ENCODE data around the gene NT5DC3. TPM values are rescaled to one million over a fixed set of nuclear protein-coding genes. Genes with fewer than 3 reads are reported as not detected.
A peak's percentile ranks its signal among the peaks of the same experiment; 100 is the strongest.

The NT5DC3 gene
- total and polyA plus RNA-seq, 5 experiments from 2014 or later, result 0.33 to 6.0 (median 0.89) TPM

- H3K4me3 Mint-ChIP-seq, result no peak overlapping the region
- no peak overlapping the region for H3K27ac Mint-ChIP-seq
- H3K9me3 Mint-ChIP-seq, result no peaks in the 10 kb centered on the region
- H3K27me3 Mint-ChIP-seq, result peaks cover 0 to 3% (median 0%) of the 10 kb centered on the region in 5 donors
- no peaks in the 10 kb centered on the region for H3K36me3 Mint-ChIP-seq
- no peak for DNase-seq
- no peak for ATAC-seq
- H3K4me1 Mint-ChIP-seq, result peaks cover 0 to 6% (median 0%) of the 10 kb centered on the region in 4 donors
- POLR2A ChIA-PET, result no interaction called here
Measured at GRCh38 chr12:103852498-103852997, 11.5 kb upstream of the NT5DC3 start.

GRCh38 chr12:103851127-103851526, 10.1 kb upstream of the NT5DC3 start:
- H3K36me3 Mint-ChIP-seq, result no peaks in the 10 kb centered on the region
- H3K27me3 Mint-ChIP-seq, result peaks cover 0 to 2% (median 0%) of the 10 kb centered on the region in 5 donors
- H3K27ac Mint-ChIP-seq, result no peak overlapping the region
- POLR2A ChIA-PET, result no interaction called here
- no peak overlapping the region for H3K4me3 Mint-ChIP-seq
- DNase-seq, result no peak
- ATAC-seq, result no peak
- H3K9me3 Mint-ChIP-seq, result no peaks in the 10 kb centered on the region
- peaks cover 0 to 2% (median 0%) of the 10 kb centered on the region in 4 donors for H3K4me1 Mint-ChIP-seq

- H3K27ac Mint-ChIP-seq, result no peak overlapping the region
- DNase-seq, result no peak
- no peak for ATAC-seq
- peaks cover 0 to 2% (median 0%) of the 10 kb centered on the region in 5 donors for H3K27me3 Mint-ChIP-seq
- POLR2A ChIA-PET, result no interaction called here
- H3K9me3 Mint-ChIP-seq, result no peaks in the 10 kb centered on the region
- H3K4me1 Mint-ChIP-seq, result peaks cover 0 to 2% (median 0%) of the 10 kb centered on the region in 4 donors
- H3K4me3 Mint-ChIP-seq, result no peak overlapping the region
- H3K36me3 Mint-ChIP-seq, result no peaks in the 10 kb centered on the region
Measured at GRCh38 chr12:103850429-103850828, 9.4 kb upstream of the NT5DC3 start.

- Mint-ChIP-seq H3K27ac (no peak overlapping the region), H3K9me3 (no peaks in the 10 kb centered on the region), H3K36me3 (no peaks in the 10 kb centered on the region), H3K4me3 (no peak overlapping the region), H3K27me3 (peaks cover 0 to 2% (median 0%) of the 10 kb centered on the region in 5 donors), H3K4me1 (peaks cover 0 to 2% (median 0%) of the 10 kb centered on the region in 4 donors)
- ATAC-seq (no peak), DNase-seq (no peak)
- POLR2A ChIA-PET, result no interaction called here
Measured at GRCh38 chr12:103848917-103849491, 8.0 kb upstream of the NT5DC3 start.

GRCh38 chr12:103848143-103848542, 7.1 kb upstream of the NT5DC3 start:
- POLR2A ChIA-PET, result no interaction called here
- no peaks in the 10 kb centered on the region for H3K36me3 Mint-ChIP-seq
- peaks cover 0 to 2% (median 0%) of the 10 kb centered on the region in 4 donors for H3K4me1 Mint-ChIP-seq
- no peaks in the 10 kb centered on the region for H3K9me3 Mint-ChIP-seq
- no peaks in the 10 kb centered on the region for H3K27me3 Mint-ChIP-seq
- H3K4me3 Mint-ChIP-seq, result no peak overlapping the region
- H3K27ac Mint-ChIP-seq, result no peak overlapping the region
- DNase-seq (no peak), ATAC-seq (no peak)

GRCh38 chr12:103846415-103846814, 5.4 kb upstream of the NT5DC3 start:
- Mint-ChIP-seq H3K4me1 (peaks cover 0 to 6% (median 5%) of the 10 kb centered on the region in 4 donors), H3K27me3 (no peaks in the 10 kb centered on the region), H3K27ac (peak overlapping the region in 2 of 10 donors; percentile 11 to 46), H3K9me3 (no peaks in the 10 kb centered on the region), H3K36me3 (no peaks in the 10 kb centered on the region), H3K4me3 (no peak overlapping the region)
- ATAC-seq, result no peak
- DNase-seq, result no peak
- POLR2A ChIA-PET, result no interaction called here

- POLR2A ChIA-PET, result no interaction called here
- Mint-ChIP-seq H3K27ac (no peak overlapping the region), H3K9me3 (no peaks in the 10 kb centered on the region), H3K4me3 (no peak overlapping the region), H3K36me3 (no peaks in the 10 kb centered on the region), H3K4me1 (peaks cover 3 to 19% (median 14%) of the 10 kb centered on the region in 4 donors), H3K27me3 (no peaks in the 10 kb centered on the region)
- ATAC-seq, result no peak
- no peak for DNase-seq
Measured at GRCh38 chr12:103844305-103844704, 3.3 kb upstream of the NT5DC3 start.

- POLR2A ChIA-PET, result interaction anchor here (1.6 to 2.0 kb wide), 3 partner anchors 87 to 296 kb away, joined by 4 to 11 read pairs (median 7); partner anchors contain the start of genes HSP90B1, NFYB and TDG
- Mint-ChIP-seq H3K4me1 (peaks cover 3 to 19% (median 14%) of the 10 kb centered on the region in 4 donors), H3K36me3 (no peaks in the 10 kb centered on the region), H3K4me3 (peak overlapping the region; percentile 81 to 89 (median 83)), H3K9me3 (no peaks in the 10 kb centered on the region), H3K27me3 (peaks cover 0 to 1% (median 0%) of the 10 kb centered on the region in 5 donors), H3K27ac (peak overlapping the region; percentile 52 to 92 (median 77))
- ATAC-seq (peak in 1 of 2 donors; percentile 7), DNase-seq (peak in 7 of 10 donors; percentile 10 to 70 (median 20))
Measured at GRCh38 chr12:103841690-103842584, 903 bp upstream of the NT5DC3 start.

- POLR2A ChIA-PET, result interaction anchor here (0.6 to 2.0 kb wide), 3 partner anchors 89 to 399 kb away, joined by 3 to 11 read pairs (median 7); partner anchors contain the start of genes HSP90B1 and NFYB
- peaks cover 0 to 1% (median 0%) of the 10 kb centered on the region in 5 donors for H3K27me3 Mint-ChIP-seq
- H3K4me1 Mint-ChIP-seq, result peaks cover 3 to 19% (median 14%) of the 10 kb centered on the region in 4 donors
- peak in 1 of 10 donors; percentile 1 for DNase-seq
- peak overlapping the region; percentile 83 to 93 (median 86) for H3K4me3 Mint-ChIP-seq
- no peaks in the 10 kb centered on the region for H3K9me3 Mint-ChIP-seq
- ATAC-seq, result no peak
- H3K36me3 Mint-ChIP-seq, result peaks cover 0 to 3% (median 0%) of the 10 kb centered on the region in 3 donors
- peak overlapping the region in 7 of 10 donors; percentile 28 to 89 (median 77) for H3K27ac Mint-ChIP-seq
Measured at GRCh38 chr12:103840462-103840875, 565 bp downstream of the NT5DC3 start.

GRCh38 chr12:103839609-103840461, 1.2 kb downstream of the NT5DC3 start:
- peak overlapping the region in 6 of 10 donors; percentile 25 to 89 (median 54) for H3K27ac Mint-ChIP-seq
- POLR2A ChIA-PET, result interaction anchor here (0.6 to 2.0 kb wide), 3 partner anchors 89 to 398 kb away, joined by 3 to 11 read pairs (median 3); partner anchors contain the start of genes HCFC2 and HSP90B1
- H3K4me1 Mint-ChIP-seq, result peaks cover 3 to 19% (median 14%) of the 10 kb centered on the region in 4 donors
- H3K27me3 Mint-ChIP-seq, result peaks cover 0 to 1% (median 0%) of the 10 kb centered on the region in 5 donors
- H3K4me3 Mint-ChIP-seq, result peak overlapping the region; percentile 83 to 93 (median 86)
- ATAC-seq, result no peak
- H3K36me3 Mint-ChIP-seq, result peaks cover 0 to 3% (median 0%) of the 10 kb centered on the region in 3 donors
- no peaks in the 10 kb centered on the region for H3K9me3 Mint-ChIP-seq
- no peak for DNase-seq

- POLR2A ChIA-PET, result no interaction called here
- H3K27ac Mint-ChIP-seq, result no peak overlapping the region
Measured at GRCh38 chr12:103839103-103839502, 1.9 kb downstream of the NT5DC3 start.

More at GRCh38 chr12:103839103-103839502, 1.9 kb downstream of the NT5DC3 start:
- H3K36me3 Mint-ChIP-seq, result peaks cover 0 to 3% (median 0%) of the 10 kb centered on the region in 3 donors
- peaks cover 0 to 1% (median 0%) of the 10 kb centered on the region in 5 donors for H3K27me3 Mint-ChIP-seq
- no peak for DNase-seq
- H3K4me1 Mint-ChIP-seq, result peaks cover 5 to 20% (median 14%) of the 10 kb centered on the region in 4 donors
- no peak for ATAC-seq
- H3K4me3 Mint-ChIP-seq, result peak overlapping the region in 2 of 10 donors; percentile 21 to 86
- H3K9me3 Mint-ChIP-seq, result no peaks in the 10 kb centered on the region
